GM12875 (cell line): ENCODE data around the gene CNKSR3.

ENCODE experiments used
- H3K4me3 ChIP-seq: one replicate; pipeline ENCODE4 v1.5.1; 2011; ENCODE audit warnings: low read depth, low read length, control low read depth
- TF ChIP-seq, protein P1 (sequence below): IDR thresholded peaks from 2 replicates; pipeline ENCODE4 v1.5.1; 2011; ENCODE audit warnings: low read depth, mild to moderate bottlenecking, control low read depth, inconsistent platforms, low read length, moderate library complexity, borderline replicate concordance; ENCODE audit not compliant: insufficient read depth

CNKSR3 gene

DNA sequence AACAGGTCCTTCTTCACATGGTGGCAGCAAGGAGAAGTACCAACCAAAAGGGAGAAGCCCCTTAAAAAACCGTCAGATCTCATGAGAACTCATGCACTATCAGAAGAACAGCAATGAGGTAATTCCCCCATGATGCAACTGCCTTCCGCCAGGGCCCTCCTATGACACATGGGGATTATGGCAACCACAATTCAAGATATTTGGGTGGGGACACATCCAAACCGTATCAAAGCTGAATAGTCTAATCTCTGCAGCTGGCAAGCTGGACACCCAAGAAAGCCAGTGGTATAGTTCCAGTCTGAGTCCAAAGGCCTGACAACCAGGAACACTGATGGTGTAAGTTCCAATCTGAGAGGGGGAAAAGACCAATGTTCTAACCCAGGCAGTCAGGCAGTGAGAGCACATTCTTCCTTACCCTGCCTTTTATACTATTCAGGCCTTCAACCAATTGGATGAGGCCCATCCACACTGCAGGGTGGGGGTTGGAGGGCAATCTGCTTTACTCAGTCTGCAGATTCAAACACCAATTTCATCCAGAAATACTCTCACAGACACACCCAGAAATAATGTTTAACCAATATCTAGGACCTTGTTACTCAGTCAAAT, 17.9 kb upstream of the CNKSR3 start:
- H3K4me3 ChIP-seq: no peak overlapping the region
- TF ChIP-seq, protein P1, sequence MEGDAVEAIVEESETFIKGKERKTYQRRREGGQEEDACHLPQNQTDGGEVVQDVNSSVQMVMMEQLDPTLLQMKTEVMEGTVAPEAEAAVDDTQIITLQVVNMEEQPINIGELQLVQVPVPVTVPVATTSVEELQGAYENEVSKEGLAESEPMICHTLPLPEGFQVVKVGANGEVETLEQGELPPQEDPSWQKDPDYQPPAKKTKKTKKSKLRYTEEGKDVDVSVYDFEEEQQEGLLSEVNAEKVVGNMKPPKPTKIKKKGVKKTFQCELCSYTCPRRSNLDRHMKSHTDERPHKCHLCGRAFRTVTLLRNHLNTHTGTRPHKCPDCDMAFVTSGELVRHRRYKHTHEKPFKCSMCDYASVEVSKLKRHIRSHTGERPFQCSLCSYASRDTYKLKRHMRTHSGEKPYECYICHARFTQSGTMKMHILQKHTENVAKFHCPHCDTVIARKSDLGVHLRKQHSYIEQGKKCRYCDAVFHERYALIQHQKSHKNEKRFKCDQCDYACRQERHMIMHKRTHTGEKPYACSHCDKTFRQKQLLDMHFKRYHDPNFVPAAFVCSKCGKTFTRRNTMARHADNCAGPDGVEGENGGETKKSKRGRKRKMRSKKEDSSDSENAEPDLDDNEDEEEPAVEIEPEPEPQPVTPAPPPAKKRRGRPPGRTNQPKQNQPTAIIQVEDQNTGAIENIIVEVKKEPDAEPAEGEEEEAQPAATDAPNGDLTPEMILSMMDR: no peak

GRCh38 chr6:154526996-154527395, 16.5 kb upstream of the CNKSR3 start:
- no peak overlapping the region for H3K4me3 ChIP-seq
- TF ChIP-seq, protein P1: no peak

GRCh38 chr6:154522576-154522975, 12.1 kb upstream of the CNKSR3 start:
- TF ChIP-seq, protein P1: no peak
- H3K4me3 ChIP-seq: no peak overlapping the region

DNA sequence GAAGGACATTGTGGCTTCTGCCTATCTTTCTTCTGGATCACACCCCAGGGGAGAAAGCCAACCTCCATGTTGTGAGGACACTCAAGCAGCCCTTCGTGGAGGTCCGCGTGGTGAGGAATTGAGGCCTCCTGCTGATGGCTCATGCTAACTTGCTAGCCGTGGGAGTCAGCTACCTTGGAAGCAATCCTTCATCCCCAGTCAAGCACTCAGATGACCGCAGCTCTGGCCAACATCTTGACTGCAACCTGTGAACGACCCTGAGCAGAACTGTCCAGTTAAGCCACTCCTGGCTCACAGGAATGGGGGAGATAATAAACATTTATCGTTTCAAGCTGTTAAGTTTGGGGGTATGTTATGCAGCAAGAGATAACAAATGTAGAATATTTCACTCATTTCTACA, 10.9 kb upstream of the CNKSR3 start:
- H3K4me3 ChIP-seq: no peak overlapping the region
- TF ChIP-seq, protein P1: no peak

- TF ChIP-seq, protein P1: no peak
These were observed 9.8 kb upstream of the CNKSR3 start for GRCh38 chr6:154520280-154520679.

DNA sequence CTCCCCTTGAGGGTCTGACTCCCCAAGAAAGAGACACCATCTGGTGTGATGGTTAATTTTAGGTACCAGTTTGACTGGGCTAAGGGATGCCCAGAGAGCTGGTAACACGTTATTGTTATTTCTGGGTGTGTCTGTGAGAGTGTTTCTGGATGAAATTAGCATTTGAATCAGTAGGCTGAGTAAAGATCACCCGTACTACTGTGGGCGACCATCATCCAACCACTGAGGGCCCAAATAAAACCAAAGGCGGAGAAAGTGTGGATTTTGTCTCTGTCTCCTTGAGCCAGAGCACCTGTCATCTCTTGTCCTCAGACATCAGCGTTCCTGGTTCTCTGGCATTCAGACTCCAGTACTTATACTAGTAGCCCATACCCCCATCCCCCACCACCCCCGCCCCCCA, 7.9 kb upstream of the CNKSR3 start:
- TF ChIP-seq, protein P1: no peak
- no peak overlapping the region for H3K4me3 ChIP-seq

More at GRCh38 chr6:154520280-154520679, 9.8 kb upstream of the CNKSR3 start:
- H3K4me3 ChIP-seq: no peak overlapping the region

- no peak overlapping the region for H3K4me3 ChIP-seq
- TF ChIP-seq, protein P1: no peak
These were observed 5.8 kb upstream of the CNKSR3 start for GRCh38 chr6:154516276-154516675.
